Hematopoietic multipotent progenitor cell treated with erythropoietin and hydrocortisone succinate and interleukin-3 and kit ligand, for 15 days (in vitro differentiated cells): Measurements from ENCODE around the gene UNK.

Experiments
- DNase-seq: peaks from one replicate; pipeline ENCODE4 v3.0.0-alpha.2; 2015; ENCODE audit warnings: low spot score

UNK gene

GRCh38 chr17:75784473-75785015, at the start of gene UNK:
TSS of gene UNK (plus strand) at chr17:75784806. CDS start at chr17:75784881, 75 bp downstream.
- peak; percentile 99 for DNase-seq

- no peak for DNase-seq
Observed at GRCh38 chr17:75736173-75736835, 48.3 kb upstream of the UNK start.

GRCh38 chr17:75737133-75737962, 47.3 kb upstream of the UNK start:
- DNase-seq, result no peak

- no peak for DNase-seq
Observed at GRCh38 chr17:75738218-75738802, 46.3 kb upstream of the UNK start.

GRCh38 chr17:75739174-75739573, 45.4 kb upstream of the UNK start:
- DNase-seq, result no peak

GRCh38 chr17:75739801-75740200, 44.8 kb upstream of the UNK start:
- no peak for DNase-seq

- no peak for DNase-seq
Observed at GRCh38 chr17:75740215-75740614, 44.4 kb upstream of the UNK start.

GRCh38 chr17:75740631-75741077, 44.0 kb upstream of the UNK start:
- DNase-seq, result no peak

- DNase-seq, result no peak
Observed at GRCh38 chr17:75742337-75742736, 42.3 kb upstream of the UNK start.

- no peak for DNase-seq
Observed at GRCh38 chr17:75743625-75744206, 40.9 kb upstream of the UNK start.

- no peak for DNase-seq
Observed at GRCh38 chr17:75748706-75749105, 35.9 kb upstream of the UNK start.

- peak; percentile 88 for DNase-seq
Observed at GRCh38 chr17:75749545-75750389, 34.8 kb upstream of the UNK start.

- DNase-seq, result no peak
Observed at GRCh38 chr17:75750661-75751423, 33.8 kb upstream of the UNK start.

- no peak for DNase-seq
Observed at GRCh38 chr17:75751676-75752404, 32.8 kb upstream of the UNK start.

- no peak for DNase-seq
Observed at GRCh38 chr17:75752405-75752709, 32.2 kb upstream of the UNK start.

GRCh38 chr17:75752802-75753513, 31.6 kb upstream of the UNK start:
- peak; percentile 23 for DNase-seq

GRCh38 chr17:75753514-75754377, 30.9 kb upstream of the UNK start:
- peak; percentile 70 for DNase-seq

- DNase-seq, result no peak
Observed at GRCh38 chr17:75754378-75755204, 30.0 kb upstream of the UNK start.
